Measurements from ENCODE around the gene CHST3. TPM values are rescaled to one million over a fixed set of nuclear protein-coding genes. Genes with fewer than 3 reads are reported as not detected.
A peak's percentile ranks its signal among the peaks of the same experiment; 100 is the strongest.

Gene CHST3
- total RNA-seq, 4 donors from 2014 or later, result 27.9 to 54.2 (median 34.2) TPM

DNA sequence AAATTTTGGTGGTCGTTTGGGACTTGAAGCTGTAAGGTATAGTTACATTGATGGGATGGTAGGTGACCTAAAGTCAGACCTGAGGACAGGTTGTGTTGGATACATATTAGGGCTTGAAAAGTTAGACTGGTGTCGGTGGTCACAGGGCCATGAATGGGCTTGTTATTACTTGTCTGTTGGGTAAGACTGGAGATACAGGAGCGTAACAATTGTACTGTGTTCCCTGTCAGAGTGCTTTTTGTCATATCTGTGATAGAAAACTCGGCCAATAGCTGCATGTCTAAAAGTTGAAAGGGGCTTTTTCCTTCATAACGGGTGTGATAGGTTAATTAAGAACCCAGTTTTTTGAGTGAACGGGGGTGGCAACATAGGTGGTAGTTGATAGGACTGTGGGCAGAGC lies 13.5 kb upstream of the CHST3 start:
- no peak for ATAC-seq (ENCODE audit: low FRiP score)
- TF ChIP-seq, protein P1, sequence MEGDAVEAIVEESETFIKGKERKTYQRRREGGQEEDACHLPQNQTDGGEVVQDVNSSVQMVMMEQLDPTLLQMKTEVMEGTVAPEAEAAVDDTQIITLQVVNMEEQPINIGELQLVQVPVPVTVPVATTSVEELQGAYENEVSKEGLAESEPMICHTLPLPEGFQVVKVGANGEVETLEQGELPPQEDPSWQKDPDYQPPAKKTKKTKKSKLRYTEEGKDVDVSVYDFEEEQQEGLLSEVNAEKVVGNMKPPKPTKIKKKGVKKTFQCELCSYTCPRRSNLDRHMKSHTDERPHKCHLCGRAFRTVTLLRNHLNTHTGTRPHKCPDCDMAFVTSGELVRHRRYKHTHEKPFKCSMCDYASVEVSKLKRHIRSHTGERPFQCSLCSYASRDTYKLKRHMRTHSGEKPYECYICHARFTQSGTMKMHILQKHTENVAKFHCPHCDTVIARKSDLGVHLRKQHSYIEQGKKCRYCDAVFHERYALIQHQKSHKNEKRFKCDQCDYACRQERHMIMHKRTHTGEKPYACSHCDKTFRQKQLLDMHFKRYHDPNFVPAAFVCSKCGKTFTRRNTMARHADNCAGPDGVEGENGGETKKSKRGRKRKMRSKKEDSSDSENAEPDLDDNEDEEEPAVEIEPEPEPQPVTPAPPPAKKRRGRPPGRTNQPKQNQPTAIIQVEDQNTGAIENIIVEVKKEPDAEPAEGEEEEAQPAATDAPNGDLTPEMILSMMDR (IDR thresholded peaks at IDR 0.05), result no peak
- DNase-seq (ENCODE audit: low spot score), result no peak

DNA sequence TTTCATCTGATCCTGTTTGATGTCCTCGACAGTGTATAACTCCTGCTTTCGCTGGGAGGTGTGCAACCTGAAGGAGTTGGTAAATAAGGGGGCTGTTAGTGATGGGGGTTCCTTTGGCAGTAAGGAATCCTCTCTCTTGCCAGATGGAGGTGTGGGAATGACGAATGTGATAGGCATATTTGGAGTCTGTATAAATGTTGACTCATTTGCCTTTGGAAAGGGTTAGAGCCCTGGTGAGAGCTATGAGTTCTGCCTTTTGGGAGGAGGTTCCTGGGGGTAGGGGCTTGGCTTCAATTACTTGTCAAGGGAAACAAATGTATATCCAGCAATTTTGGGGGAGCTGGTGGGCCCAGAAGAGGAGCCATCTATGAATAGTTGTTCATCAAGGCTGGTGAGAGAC lies 11.4 kb upstream of the CHST3 start:
- ATAC-seq (ENCODE audit: low FRiP score) (peak; percentile 56), DNase-seq (ENCODE audit: low spot score) (no peak)
- TF ChIP-seq, protein P1 (IDR thresholded peaks at IDR 0.05), result no peak

DNA sequence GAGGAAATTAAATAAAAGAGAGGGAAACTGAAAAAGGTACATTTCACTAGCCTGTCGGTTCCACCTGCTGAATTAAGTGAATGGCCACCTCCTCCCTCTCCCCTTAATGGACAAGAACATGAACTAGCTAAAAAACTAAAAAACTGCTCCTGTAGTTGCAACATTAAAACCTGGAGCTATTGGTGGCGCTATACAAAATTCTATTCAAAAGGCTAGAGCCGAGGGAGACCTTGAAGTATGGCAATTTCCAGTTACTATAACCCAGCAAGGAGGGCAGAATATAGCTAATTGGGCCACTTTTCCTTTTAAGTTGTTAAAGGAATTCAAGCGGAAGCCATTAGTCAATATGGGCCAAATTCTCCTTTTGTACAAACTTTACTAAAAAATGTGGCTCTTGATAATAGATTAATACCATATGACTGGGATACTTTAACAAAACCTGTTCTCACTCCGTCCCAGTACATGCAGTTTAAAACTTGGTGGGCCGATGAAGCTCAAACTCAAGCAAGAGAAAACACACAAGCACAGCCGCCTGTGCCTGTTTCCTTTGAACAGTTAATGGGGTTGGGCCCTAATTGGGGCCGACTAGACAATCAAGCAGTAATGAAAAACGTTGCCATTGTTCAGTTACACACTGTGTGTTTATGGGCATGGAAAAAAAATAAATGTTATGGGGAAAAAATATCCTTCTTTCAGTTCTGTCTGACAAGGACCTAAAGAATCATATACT lies 6.5 kb upstream of the CHST3 start:
- DNase-seq (ENCODE audit: low spot score), result no peak
- ATAC-seq (ENCODE audit: low FRiP score), result no peak
- TF ChIP-seq, protein P1 (IDR thresholded peaks at IDR 0.05), result no peak

DNA sequence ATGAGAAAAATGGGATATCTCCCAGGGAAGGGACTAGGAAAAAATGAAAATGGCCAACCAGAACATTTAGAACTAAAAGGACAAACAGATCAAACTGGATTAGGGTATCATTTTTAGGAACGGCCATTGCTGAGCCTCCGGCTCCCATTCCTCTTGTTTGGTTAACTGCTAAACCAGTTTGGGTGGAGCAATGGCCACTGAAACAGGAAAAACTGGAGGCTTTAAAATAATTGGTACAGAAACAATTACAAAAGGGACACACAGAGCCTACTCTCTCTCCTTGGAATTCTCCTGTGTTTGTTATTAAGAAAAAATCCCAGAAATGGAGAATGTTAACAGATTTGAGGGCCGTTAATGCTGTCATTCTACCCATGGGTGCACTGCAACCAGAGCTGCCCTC lies 4.7 kb upstream of the CHST3 start:
- ATAC-seq (ENCODE audit: low FRiP score) (no peak), DNase-seq (ENCODE audit: low spot score) (no peak)
- TF ChIP-seq, protein P1 (IDR thresholded peaks at IDR 0.05), result no peak

DNA sequence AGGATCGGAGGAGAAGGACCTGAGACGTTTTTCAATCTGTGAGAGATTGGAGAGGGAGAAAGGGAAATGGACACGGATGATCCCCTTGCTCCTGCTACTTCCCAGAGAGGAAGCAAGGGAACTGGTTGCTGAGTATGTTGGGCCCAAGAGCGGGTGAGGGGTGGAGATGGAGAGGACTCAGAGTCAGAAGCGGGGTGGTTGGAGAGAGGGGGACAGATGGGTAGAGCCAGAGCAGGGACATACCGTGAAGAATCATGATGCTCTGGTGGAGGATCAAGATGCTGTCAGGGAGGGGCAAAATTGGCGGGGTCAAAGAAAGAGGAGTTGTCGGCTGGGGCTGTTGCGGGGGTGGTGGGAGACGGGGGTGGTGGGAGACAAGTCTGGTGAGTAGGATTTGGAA lies 2.4 kb upstream of the CHST3 start:
- no peak for ATAC-seq (ENCODE audit: low FRiP score)
- DNase-seq (ENCODE audit: low spot score), result no peak

DNA sequence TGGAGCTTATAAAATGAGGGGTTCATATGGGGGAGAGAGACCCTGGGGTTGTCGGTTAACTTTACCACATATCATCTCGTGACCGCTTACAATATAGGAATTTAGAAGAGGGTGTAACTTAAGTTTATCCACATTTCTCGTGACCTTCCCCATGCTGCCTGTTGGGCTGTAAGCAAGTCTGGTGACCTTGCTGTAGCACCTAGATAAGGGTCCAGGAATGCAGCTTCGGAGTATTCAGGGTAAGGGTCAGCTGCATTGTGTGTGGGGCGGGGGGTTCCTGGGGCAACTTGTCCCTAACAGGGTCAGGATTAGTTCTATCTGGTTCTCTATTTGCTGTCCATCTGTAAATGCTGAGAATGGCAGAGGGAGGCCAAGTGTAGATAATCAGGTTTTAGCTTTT lies 1.3 kb upstream of the CHST3 start:
- no peak for ATAC-seq (ENCODE audit: low FRiP score)
- TF ChIP-seq, protein P1 (IDR thresholded peaks at IDR 0.05), result no peak
- DNase-seq (ENCODE audit: low spot score), result no peak

More for the DNA sequence above, 2.4 kb upstream of the CHST3 start:
- TF ChIP-seq, protein P1 (IDR thresholded peaks at IDR 0.05), result no peak
